Measurements from ENCODE around the gene RNF214. TPM values are rescaled to one million over a fixed set of nuclear protein-coding genes. Genes with fewer than 3 reads are reported as not detected.

The RNF214 gene
- polyA plus RNA-seq, 3 donors: 6.4 to 13.8 (median 7.8) TPM

DNA sequence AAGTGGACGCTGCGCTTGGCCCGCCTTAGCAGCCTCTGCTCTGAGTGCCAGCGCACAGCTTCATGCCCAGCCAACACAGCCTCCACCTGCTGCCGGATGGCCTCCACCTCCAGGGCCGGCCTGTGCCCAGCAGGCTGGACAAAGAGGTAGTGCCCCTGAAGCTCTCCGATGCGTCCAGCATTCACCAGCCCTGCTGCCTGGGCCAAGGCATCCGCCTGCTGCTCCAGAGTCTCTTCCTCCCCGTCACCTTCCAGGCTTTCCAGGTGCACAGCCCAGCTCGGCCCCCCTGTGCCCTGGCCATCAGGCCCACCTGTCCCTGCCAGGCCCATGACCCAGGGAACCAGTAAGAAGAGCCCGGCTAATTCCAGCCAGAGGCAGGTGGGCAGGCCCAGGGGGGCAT lies 3.1 kb upstream of the RNF214 start:
- peaks cover 22% of the 10 kb centered on the region for H4K20me1 ChIP-seq (ENCODE audit: insufficient read depth, low read length)
- intact Hi-C loops (cut with micrococcal nuclease): loop anchor here (5.0 to 10.0 kb wide), 3 partner anchors 47 to 355 kb away; no protein-coding TSS in a partner anchor
- no peak overlapping the region for H3K4me3 Mint-ChIP-seq
- WGBS (ENCODE audit: insufficient coverage): 100% methylated on average over 8 of the region's 12 CpGs
- H3K4me1 ChIP-seq (ENCODE audit: control insufficient read depth in 1 of 2, insufficient read depth in 2 of 2, low read length in 2 of 2): peaks cover 21 to 26% of the 10 kb centered on the region in 2 donors
- H3K27me3 ChIP-seq (ENCODE audit: control insufficient read depth in 2 of 2, insufficient read depth in 2 of 2, low read length in 2 of 2): no peaks in the 10 kb centered on the region
- no peaks in the 10 kb centered on the region for H3K27me3 Mint-ChIP-seq (ENCODE audit: low read depth in 3 of 3)
- peaks cover 48 to 61% of the 10 kb centered on the region in 2 donors for H3K36me3 ChIP-seq (replicated peaks in 1 of 2; ENCODE audit: control insufficient read depth in 1 of 2, insufficient read depth in 2 of 2, low read length in 2 of 2)
- DNase-seq: no peak
- peaks cover 36% of the 10 kb centered on the region for H3K4me1 Mint-ChIP-seq
- H3K27ac ChIP-seq (ENCODE audit: low read depth in 1 of 2, low read length in 2 of 2): no peak overlapping the region
- peak overlapping the region in 4 of 7 donors; percentile 7 to 71 (median 48) for H3K27ac Mint-ChIP-seq
- no peak overlapping the region for H3K9ac ChIP-seq (ENCODE audit: insufficient read depth, low read length, poor library complexity, severe bottlenecking)
- H3K4me2 ChIP-seq (replicated peaks; ENCODE audit: extremely low read depth, low read length, poor library complexity, severe bottlenecking): no peak overlapping the region
- no peak for TF ChIP-seq CTCF (IDR thresholded peaks at IDR 0.05)
- H3K4me3 ChIP-seq (replicated peaks in 1 of 3; ENCODE audit: low read depth in 2 of 3, low read length in 3 of 3): no peak overlapping the region
- H3K79me2 ChIP-seq (ENCODE audit: insufficient read depth, low read length): peaks cover 50% of the 10 kb centered on the region
- no peak overlapping the region for H2AFZ ChIP-seq (ENCODE audit: insufficient read depth, low read depth, low read length, poor library complexity, severe bottlenecking)
- no peaks in the 10 kb centered on the region for H3K9me3 Mint-ChIP-seq
- peaks cover 52 to 58% of the 10 kb centered on the region in 2 donors for H3K36me3 Mint-ChIP-seq
- H3K9me3 ChIP-seq (replicated peaks in 1 of 2; ENCODE audit: control insufficient read depth in 1 of 2, insufficient read depth in 1 of 2, low read length in 2 of 2): no peaks in the 10 kb centered on the region

DNA sequence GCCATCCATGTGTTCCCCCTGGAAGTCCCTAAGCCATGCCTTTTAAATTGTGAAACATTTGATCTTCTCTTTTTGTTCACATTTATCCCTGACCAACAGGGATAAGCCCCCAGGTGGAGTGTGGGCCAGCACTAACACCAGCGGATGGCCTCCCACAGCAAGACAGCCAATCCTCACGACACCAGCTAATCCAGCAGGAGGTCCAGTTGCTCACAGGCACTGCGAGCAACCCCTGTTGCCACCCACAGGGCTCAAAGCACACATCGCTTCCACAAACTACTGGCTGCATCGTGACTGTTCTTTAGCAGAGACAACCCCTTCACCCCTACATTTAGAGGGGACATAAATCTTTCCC lies 2.6 kb upstream of the RNF214 start:
- intact Hi-C loops (cut with micrococcal nuclease): loop anchor here (5.0 to 10.0 kb wide), 5 partner anchors 48 to 458 kb away; partner anchors contain the start of genes BUD13 (in 1 of the 2) and ZPR1 (in 1 of the 2)
- peaks cover 36% of the 10 kb centered on the region for H3K4me1 Mint-ChIP-seq
- Histone ChIP-seq H3K27me3 (ENCODE audit: control insufficient read depth in 2 of 2, insufficient read depth in 2 of 2, low read length in 2 of 2) (no peaks in the 10 kb centered on the region), H3K9ac (ENCODE audit: insufficient read depth, low read length, poor library complexity, severe bottlenecking) (no peak overlapping the region), H2AFZ (ENCODE audit: insufficient read depth, low read depth, low read length, poor library complexity, severe bottlenecking) (no peak overlapping the region), H3K27ac (ENCODE audit: low read depth in 1 of 2, low read length in 2 of 2) (peak overlapping the region in 1 of 2 donors; percentile 89), H3K4me3 (replicated peaks in 1 of 3; ENCODE audit: low read depth in 2 of 3, low read length in 3 of 3) (no peak overlapping the region), H3K4me1 (ENCODE audit: control insufficient read depth in 1 of 2, insufficient read depth in 2 of 2, low read length in 2 of 2) (peaks cover 21 to 26% of the 10 kb centered on the region in 2 donors), H4K20me1 (ENCODE audit: insufficient read depth, low read length) (peaks cover 22% of the 10 kb centered on the region), H3K9me3 (replicated peaks in 1 of 2; ENCODE audit: control insufficient read depth in 1 of 2, insufficient read depth in 1 of 2, low read length in 2 of 2) (no peaks in the 10 kb centered on the region), H3K79me2 (ENCODE audit: insufficient read depth, low read length) (peaks cover 52% of the 10 kb centered on the region), H3K4me2 (replicated peaks; ENCODE audit: extremely low read depth, low read length, poor library complexity, severe bottlenecking) (no peak overlapping the region), H3K36me3 (replicated peaks in 1 of 2; ENCODE audit: control insufficient read depth in 1 of 2, insufficient read depth in 2 of 2, low read length in 2 of 2) (peaks cover 43 to 56% of the 10 kb centered on the region in 2 donors)
- no peaks in the 10 kb centered on the region for H3K27me3 Mint-ChIP-seq (ENCODE audit: low read depth in 3 of 3)
- peaks cover 47 to 53% of the 10 kb centered on the region in 2 donors for H3K36me3 Mint-ChIP-seq
- H3K27ac Mint-ChIP-seq: peak overlapping the region in 1 of 7 donors; percentile 77
- WGBS (ENCODE audit: insufficient coverage): 94% methylated on average over 5 of the region's 5 CpGs
- no peak for DNase-seq
- no peak for TF ChIP-seq CTCF (IDR thresholded peaks at IDR 0.05)
- H3K9me3 Mint-ChIP-seq: no peaks in the 10 kb centered on the region
- peak overlapping the region in 1 of 2 donors; percentile 37 for H3K4me3 Mint-ChIP-seq
